M059J (cell line): Measurements from ENCODE around the gene ADAMTS3. TPM values are rescaled to one million over a fixed set of nuclear protein-coding genes. Genes with fewer than 3 reads are reported as not detected.

Experiments
- DNase-seq: peaks from one replicate; pipeline ENCODE4 v3.0.0-alpha.2; 2012; ENCODE audit warnings: low read depth
- total RNA-seq: library from RNA; depleted of rRNA; stranded (reverse); fragments of >200 nt; shearing (Covaris generic); gene quantifications from 2 replicates; pipeline ENCODE4 v1.2.3, GENCODE V29; 2014

Gene ADAMTS3
- total RNA-seq, 1 experiment from 2014 or later: 0.44 TPM

- no peak for DNase-seq
These were observed 220.3 kb downstream of the ADAMTS3 start for GRCh38 chr4:72348701-72349100.

- no peak for DNase-seq
These were observed 224.6 kb downstream of the ADAMTS3 start for GRCh38 chr4:72344418-72344817.

DNA sequence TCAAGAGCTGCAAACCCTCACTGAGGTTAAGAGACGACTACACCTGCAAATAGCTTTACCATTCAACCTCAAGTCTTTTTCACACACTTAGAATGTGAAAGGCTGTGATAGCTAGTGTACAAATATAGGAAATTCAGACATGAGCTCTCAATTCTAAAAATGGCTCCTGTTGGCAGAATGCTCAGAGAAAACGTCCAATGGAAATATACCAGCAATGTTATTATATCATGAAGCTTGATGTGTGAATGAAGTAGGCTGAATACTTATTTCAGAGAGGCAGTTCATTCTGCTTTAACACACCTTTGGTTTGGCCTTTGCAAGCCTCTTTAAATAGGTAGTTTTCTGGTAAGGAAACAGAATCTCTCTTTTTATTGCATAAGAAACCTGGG, 227.6 kb downstream of the ADAMTS3 start:
- no peak for DNase-seq

DNA sequence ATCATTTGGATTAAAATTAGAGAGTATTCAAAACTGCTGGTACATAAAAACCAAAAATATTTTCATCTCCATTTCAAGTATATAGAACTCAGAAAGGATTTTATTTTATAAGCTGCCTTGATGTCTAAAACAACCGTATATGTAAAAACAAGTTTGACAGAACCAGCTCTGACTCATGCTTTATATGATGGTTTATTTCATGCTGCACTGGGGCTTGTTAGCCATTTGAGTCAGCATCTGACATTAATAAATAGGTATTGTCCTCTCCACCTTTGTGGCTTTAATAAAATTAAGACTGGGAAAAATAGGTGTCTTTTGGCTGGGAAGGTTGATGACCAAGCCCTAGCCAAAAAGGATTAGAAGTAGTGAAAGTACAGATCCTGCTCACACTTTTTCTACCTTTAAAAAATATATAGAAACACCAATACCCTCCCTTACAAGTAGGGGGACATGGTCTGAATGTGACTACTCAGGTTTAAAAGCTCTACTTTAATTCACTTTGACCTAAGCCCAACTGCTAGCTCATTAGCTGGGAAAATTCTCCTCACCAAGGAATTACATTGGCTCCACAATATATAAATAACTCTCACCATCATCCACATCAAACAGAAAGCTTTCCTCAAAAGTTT, 228.1 kb downstream of the ADAMTS3 start:
- no peak for DNase-seq

GRCh38 chr4:72338060-72338459, 231.0 kb downstream of the ADAMTS3 start:
- no peak for DNase-seq

DNA sequence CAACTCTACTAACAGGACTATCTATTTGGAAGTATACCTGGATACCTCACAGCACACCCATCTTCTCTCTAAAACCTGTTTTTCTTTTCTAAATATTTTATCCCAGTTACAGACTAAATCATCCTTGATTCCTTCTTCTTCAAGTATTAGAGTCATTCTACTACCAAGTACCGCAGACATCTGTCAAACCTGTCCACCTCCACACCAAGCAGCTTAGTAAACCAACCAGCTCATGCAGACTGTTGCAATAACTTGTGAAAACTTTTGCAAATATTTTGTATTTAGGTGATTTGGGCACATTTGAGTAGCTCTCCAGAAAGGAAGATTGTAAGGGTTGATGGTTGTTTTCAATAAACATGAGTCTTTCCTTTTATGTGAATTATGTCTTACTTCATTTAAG, 238.6 kb downstream of the ADAMTS3 start:
- no peak for DNase-seq

DNA sequence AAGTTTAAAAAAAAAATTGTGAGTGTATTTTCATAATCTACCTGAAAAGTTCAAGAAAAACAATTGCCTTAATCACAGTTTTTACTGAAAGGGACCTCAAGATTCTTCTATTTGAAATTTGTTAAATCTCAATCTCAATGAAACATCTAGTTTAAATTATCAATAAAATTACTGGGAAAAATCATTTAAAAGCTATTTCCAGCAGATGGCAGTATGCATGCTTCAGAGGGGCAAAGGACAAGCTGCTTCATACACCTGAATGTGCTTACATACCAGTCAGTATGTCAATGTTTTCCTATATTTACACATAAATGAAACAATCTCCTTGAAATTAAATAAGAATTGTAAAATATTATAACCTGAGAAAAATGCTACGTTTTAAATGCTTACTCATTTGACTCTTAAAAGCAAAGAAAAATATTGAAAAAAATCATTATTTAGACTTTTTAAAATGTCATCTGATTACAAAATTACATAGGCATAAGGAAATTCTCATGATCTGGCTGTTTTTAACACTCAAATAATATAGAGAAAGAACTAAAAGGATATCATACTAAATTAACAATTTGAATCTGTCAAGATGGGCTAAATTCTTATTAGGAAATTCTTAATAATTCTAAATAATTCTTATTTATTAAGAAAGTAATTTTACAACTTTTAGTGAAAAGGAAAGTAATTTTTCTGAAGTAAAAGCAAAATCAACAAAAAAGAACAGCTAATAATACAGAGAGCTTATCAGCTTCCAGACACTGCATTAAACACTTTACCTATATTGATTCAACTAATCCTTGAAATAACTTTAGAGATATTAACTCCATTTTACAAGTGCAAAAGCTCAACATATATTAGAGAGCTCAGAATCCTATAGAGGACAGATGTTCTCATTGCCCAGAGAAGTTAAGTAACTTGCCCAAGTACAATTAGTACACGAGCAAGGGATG, 242.1 kb downstream of the ADAMTS3 start:
- DNase-seq: peak; percentile 13

DNA sequence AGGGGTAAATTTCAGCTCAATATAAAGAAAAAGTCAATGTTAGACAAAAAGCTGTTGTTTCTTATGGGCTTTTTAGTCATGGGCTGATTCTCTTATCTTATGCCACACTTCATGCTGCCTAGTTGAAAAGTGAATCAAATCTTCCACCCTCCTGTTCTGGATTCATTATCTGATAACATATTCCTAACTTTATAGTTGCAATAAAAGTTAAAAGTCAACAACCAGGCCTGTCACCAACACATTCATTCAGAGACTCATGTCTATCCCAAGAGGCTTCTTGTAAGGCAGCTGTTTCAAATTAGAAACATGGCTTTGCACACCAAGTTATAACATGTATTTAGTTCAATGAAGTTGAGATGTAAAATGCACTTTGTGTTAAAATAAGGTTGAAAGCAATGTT, 243.8 kb downstream of the ADAMTS3 start:
- DNase-seq: no peak

GRCh38 chr4:72323227-72323626, 245.8 kb downstream of the ADAMTS3 start:
- no peak for DNase-seq

GRCh38 chr4:72320223-72320948, 248.6 kb downstream of the ADAMTS3 start:
- no peak for DNase-seq

- DNase-seq: peak; percentile 73
These were observed 249.4 kb downstream of the ADAMTS3 start for GRCh38 chr4:72319601-72320021.

DNA sequence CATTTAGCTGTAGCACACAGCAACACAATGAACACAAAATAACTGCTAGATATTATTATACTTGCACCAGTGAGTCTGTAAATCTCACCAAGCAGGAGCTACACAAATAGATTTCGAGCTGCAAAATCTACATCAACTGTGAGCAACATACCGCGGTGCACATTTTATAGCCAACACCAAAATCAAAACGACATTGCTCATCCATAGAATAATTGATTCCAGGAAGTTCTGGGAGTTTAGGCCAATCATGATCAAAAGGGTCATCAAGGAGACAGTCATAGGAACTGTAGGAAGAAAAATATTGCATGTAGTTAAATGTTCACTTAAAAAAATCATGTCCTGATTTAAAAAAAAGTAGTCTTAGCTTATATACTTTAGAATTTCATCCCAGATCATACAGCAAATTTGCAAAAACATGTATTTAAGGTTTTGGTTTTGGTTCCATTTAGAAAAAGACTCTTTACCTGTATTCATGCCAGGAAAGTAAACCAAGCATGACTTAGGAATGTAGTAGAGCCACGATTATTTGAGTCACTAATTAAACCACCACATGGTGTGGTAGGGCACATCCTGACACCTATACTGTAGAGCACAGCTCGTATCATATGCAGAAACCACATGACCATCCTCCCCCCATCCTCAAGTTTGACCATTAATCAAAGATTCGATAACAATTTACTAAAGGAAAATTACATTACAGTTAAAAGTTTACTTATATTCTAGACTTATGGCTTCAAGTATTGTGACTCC, 250.4 kb downstream of the ADAMTS3 start:
- peak; percentile 32 for DNase-seq

DNA sequence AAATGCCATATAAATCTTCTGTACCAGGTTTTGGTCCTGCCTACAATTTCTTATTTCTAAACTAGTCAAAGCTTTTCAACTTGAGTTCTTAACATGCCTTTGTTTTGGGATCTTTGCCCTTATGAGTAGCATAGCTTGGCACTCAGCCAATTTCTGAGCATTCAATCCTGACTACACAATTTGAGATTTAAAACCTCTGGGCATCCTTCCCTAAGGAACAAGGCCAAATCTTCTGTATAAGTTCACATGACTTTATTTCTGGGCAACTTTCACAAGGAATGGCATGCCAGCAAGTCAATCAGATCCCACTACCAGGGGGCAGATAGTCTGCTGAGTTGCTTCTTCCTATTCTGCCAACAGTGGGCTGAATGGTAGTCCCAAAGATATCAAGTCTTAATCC, 254.2 kb downstream of the ADAMTS3 start:
- DNase-seq: peak; percentile 58

- DNase-seq: no peak
These were observed 255.9 kb downstream of the ADAMTS3 start for GRCh38 chr4:72313121-72313520.

DNA sequence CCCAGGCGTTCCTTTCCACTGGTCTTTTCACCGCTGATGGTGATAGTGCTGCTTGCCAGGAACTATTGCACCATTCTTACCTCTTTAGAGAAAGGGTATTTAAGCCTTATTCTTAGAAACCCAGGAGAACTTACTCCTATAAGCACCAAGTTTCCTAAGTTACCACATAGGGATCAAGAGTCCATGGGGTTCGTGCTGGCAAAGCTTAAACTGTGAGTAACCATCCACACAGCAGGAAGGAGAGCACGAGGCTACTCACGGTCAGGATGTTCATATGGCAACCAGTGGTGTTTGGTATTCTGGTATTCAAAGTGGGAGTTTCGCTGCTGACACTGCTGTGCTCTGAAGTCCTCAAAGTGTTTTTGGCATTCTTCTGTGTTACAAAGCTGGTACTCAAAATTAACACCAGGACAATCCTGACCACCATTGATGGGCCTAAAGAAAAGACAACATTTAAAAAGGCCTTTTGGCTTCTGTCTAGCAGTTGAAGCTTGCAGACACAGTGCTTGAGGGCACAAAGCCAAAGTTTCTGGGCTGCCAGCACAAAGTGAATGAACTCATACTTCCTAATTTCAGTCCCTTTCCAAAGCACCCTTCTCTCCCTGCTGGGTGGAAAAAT, 256.9 kb downstream of the ADAMTS3 start:
- peak; percentile 82 for DNase-seq

- peak; percentile 11 for DNase-seq
These were observed 257.7 kb downstream of the ADAMTS3 start for GRCh38 chr4:72311291-72311690.

DNA sequence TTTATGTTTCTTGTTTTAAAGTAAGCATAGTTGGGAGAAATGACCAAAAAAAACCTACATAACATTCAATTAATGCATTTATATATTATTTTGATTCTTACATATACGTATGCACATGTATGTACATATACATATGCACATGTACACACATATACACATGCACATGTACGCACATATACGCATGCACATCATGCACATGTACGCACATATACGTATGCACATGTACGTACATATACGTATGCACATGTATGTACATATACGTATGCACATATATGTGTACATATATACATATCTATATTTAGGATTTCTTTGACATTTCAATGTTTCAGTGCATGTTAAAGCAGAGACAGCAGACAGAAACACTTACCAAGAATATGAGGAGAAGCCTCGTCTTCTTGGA, 263.4 kb downstream of the ADAMTS3 start:
- DNase-seq: no peak

DNA sequence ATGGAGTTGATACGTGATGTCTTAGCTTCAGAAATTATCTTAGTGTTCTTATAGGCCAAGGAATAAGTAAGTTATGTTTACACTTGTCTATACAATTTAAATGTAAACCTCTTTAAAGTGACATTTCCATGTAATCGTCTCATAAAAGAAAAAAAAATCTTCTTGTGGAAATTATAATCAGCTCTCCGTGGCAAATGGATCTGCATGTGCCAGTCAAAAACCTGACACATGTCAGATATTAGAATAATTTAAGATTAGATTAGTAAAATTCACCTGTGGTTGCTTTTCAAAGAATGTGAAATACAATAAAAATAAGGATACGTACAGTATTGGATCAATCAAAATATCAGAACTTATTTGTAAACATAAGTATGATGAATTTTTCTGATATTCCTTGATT, 263.9 kb downstream of the ADAMTS3 start:
- no peak for DNase-seq

DNA sequence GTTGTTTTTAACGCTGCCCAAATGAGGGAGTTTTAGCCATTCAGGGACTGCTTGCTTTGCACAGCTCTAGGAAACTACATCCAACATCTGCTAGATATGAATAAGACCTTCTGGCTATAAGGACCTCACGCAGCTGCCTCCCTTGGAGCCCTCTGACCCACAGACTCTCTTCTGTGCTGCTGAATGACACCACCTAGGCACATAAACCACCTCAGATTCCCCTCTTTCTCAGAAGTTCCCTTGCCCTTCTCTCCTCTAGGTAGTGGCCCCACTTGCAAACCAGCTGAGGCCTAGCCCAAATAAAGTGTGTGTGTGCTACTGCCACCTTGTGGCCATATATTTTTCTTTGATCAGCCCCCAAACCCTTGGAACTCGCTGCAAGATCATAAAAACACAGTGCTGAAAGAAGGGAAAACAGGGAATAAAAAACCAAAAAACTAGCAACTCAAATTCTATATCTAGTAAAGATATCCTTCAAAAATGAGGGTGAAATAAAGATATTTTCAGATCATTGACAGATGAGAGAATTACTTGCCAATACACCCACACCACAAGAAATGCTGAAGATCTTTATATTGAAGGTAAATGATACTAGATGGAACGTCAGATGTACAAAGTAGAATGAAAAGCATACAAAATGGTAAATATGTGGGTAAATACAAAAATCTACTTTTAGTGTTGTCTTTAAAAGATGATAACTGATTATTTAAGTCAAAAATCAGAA, 265.9 kb downstream of the ADAMTS3 start:
- DNase-seq: peak; percentile 26

- DNase-seq: no peak
These were observed 267.3 kb downstream of the ADAMTS3 start for GRCh38 chr4:72301759-72302158.

DNA sequence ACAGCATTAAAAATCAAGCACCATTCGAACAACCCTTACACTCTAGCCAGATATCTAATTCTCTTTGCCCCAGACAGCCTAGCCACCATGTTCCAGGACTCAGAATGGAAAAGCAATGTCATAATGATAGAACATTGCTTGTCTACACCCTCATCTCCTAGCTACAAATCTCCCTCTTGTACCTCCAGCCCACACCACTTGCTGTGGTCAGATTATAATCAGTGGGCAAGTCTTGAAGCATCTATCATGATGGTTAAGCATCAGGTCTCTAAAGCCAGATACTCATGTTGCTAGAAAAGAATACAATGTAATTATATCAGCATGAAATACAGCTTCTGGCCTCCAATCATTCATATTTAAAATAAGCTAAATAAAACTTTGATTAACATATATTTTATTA, 268.9 kb downstream of the ADAMTS3 start:
- DNase-seq: no peak
